H1 (cell line): ENCODE measurements around the gene SLC4A9. TPM values are rescaled to one million over a fixed set of nuclear protein-coding genes. Genes with fewer than 3 reads are reported as not detected.

Experiments
- CTCF ChIA-PET: fragments of 300-600 bp; sonication (Branson Sonifier 250); formaldehyde crosslinking; loops from one replicate; lab custom pipeline; 2021; ENCODE audit not compliant: partially characterized antibody; lab: Charles Lee
- POLR2A ChIA-PET: fragments of 300-600 bp; sonication (Branson Sonifier 250); formaldehyde crosslinking; loops from one replicate; lab custom pipeline; 2021; ENCODE audit warnings: inconsistent platforms; ENCODE audit not compliant: partially characterized antibody; lab: Charles Lee
- DNase-seq, 2 experiments: peaks; one replicate each; pipeline versions ENCODE4 v3.0.0 to v3.0.0-alpha.2; 2010 to 2022; ENCODE audit warnings: low spot score in 2 of 2, low read depth in 1 of 2, mixed read lengths in 1 of 2
- FAIRE-seq: peaks from 2 replicates; lab custom pipeline; 2011; peaks lifted over from hg19 to GRCh38; lab: Jason Lieb, UNC
- H2AFZ ChIP-seq: 2 replicates; pipeline ENCODE4 v1.8.1; 2012; ENCODE audit warnings: low read length, inconsistent platforms
- H2AK5ac ChIP-seq: 2 replicates; pipeline ENCODE4 v1.6.1; 2013; ENCODE audit warnings: low read depth, low read length
- H2BK120ac ChIP-seq: replicated peaks from 2 replicates; pipeline ENCODE3; 2013; ENCODE audit warnings: low read depth, low read length, inconsistent platforms
- H2BK12ac ChIP-seq: 2 replicates; pipeline ENCODE4 v1.6.1; 2013; ENCODE audit warnings: low read depth, low read length
- H2BK15ac ChIP-seq: 2 replicates; pipeline ENCODE4 v1.6.1; 2013; ENCODE audit warnings: low read length
- H2BK20ac ChIP-seq: 2 replicates; pipeline ENCODE4 v1.6.1; 2013; ENCODE audit warnings: low read length
- H2BK5ac ChIP-seq: 2 replicates; pipeline ENCODE4 v1.6.1; 2013; ENCODE audit warnings: low read depth, low read length
- H3K14ac ChIP-seq: 2 replicates; pipeline ENCODE4 v1.6.1; 2013; ENCODE audit warnings: inconsistent platforms; ENCODE audit not compliant: insufficient read length
- H3K18ac ChIP-seq: 2 replicates; pipeline ENCODE4 v1.6.1; 2013; ENCODE audit warnings: low read length; ENCODE audit errors: extremely low read depth
- H3K23ac ChIP-seq: 2 replicates; pipeline ENCODE4 v1.6.1; 2013; ENCODE audit warnings: inconsistent platforms; ENCODE audit not compliant: insufficient read length
- H3K23me2 ChIP-seq: 2 replicates; pipeline ENCODE4 v1.6.1; 2013; ENCODE audit warnings: low read depth, low read length
- H3K27ac ChIP-seq: 2 replicates; pipeline ENCODE4 v1.6.1; 2011; ENCODE audit warnings: low read depth, low read length, inconsistent platforms
- H3K27me3 ChIP-seq, 4 experiments: replicated peaks in 1 of 4; 1 replicate in 1 of 4; 2 replicates in 3 of 4; pipeline versions ENCODE4 v1.6.1 to v1.8.1; 2011 to 2013; ENCODE audit warnings: low read length in 3 of 4, mild to moderate bottlenecking in 3 of 4, inconsistent platforms in 2 of 4, mixed read lengths in 2 of 4, moderate library complexity in 1 of 4; ENCODE audit not compliant: control insufficient read depth in 3 of 4, insufficient read depth in 3 of 4; ENCODE audit errors: extremely low read depth in 1 of 4
- H3K36me3 ChIP-seq, 4 experiments: 2 replicates each; pipeline versions ENCODE4 v1.6.1 to v1.8.1; 2011 to 2013; ENCODE audit warnings: mild to moderate bottlenecking in 4 of 4, low read length in 3 of 4, moderate library complexity in 2 of 4, control low read depth in 1 of 4, inconsistent platforms in 1 of 4; ENCODE audit not compliant: insufficient read depth in 4 of 4, control insufficient read depth in 2 of 4
- H3K4ac ChIP-seq: replicated peaks from 2 replicates; pipeline ENCODE3; 2013; ENCODE audit warnings: low read length, low read depth, mixed read lengths, inconsistent platforms; ENCODE audit not compliant: insufficient read length
- H3K4me1 ChIP-seq, 4 experiments: replicated peaks in 1 of 4; 1 replicate in 1 of 4; 2 replicates in 3 of 4; pipeline versions ENCODE4 v1.6.1 to v1.8.1; 2011 to 2013; ENCODE audit warnings: low read length in 3 of 4, inconsistent platforms in 2 of 4, mixed read lengths in 1 of 4; ENCODE audit not compliant: insufficient read depth in 4 of 4, control insufficient read depth in 3 of 4
- H3K4me2 ChIP-seq, 2 experiments: 2 replicates each; pipeline versions ENCODE4 v1.6.1 to v1.8.1; 2011 to 2013; ENCODE audit warnings: low read depth in 2 of 2, low read length in 2 of 2, control low read depth in 1 of 2, inconsistent platforms in 1 of 2, mild to moderate bottlenecking in 1 of 2; ENCODE audit not compliant: insufficient read depth in 1 of 2
- H3K4me3 ChIP-seq, 4 experiments: fragments of 200-600, 300-600 bp in 1 of 4; sonication (generic), shearing (Covaris generic), sonication (Bioruptor Twin) in 1 of 4; 2 replicates each; pipeline versions ENCODE4 v1.5.1 to v1.8.1; 2011 to 2016; ENCODE audit warnings: low read length in 4 of 4, low read depth in 3 of 4, control low read depth in 2 of 4, inconsistent platforms in 2 of 4, mild to moderate bottlenecking in 2 of 4, mixed read lengths in 1 of 4, moderate library complexity in 1 of 4; ENCODE audit not compliant: insufficient read depth in 2 of 4; ENCODE audit errors: extremely low read depth in 1 of 4
- H3K56ac ChIP-seq: replicated peaks from 2 replicates; pipeline ENCODE3; 2013; ENCODE audit warnings: low read depth, mild to moderate bottlenecking, mixed read lengths, low read length, inconsistent platforms; ENCODE audit not compliant: insufficient read length
- H3K79me1 ChIP-seq: 2 replicates; pipeline ENCODE4 v1.6.1; 2013; ENCODE audit warnings: low read depth, low read length, control low read depth
- H3K79me2 ChIP-seq, 2 experiments: 2 replicates each; pipeline versions ENCODE4 v1.6.1 to v1.8.1; 2012 to 2013; ENCODE audit warnings: low read length in 2 of 2, mild to moderate bottlenecking in 2 of 2, inconsistent platforms in 1 of 2; ENCODE audit not compliant: insufficient read depth in 2 of 2, control insufficient read depth in 1 of 2
- H3K9ac ChIP-seq, 4 experiments: replicated peaks in 1 of 4; 1 replicate in 1 of 4; 2 replicates in 3 of 4; pipeline versions ENCODE4 v1.6.1 to v1.8.1; 2011 to 2013; ENCODE audit warnings: low read depth in 3 of 4, low read length in 3 of 4, control low read depth in 2 of 4, mild to moderate bottlenecking in 2 of 4, moderate library complexity in 2 of 4, inconsistent platforms in 1 of 4; ENCODE audit errors: extremely low read depth in 1 of 4
- H3K9me3 ChIP-seq, 2 experiments: 2 replicates each; pipeline versions ENCODE4 v1.6.1 to v1.8.1; 2012 to 2013; ENCODE audit warnings: mild to moderate bottlenecking in 2 of 2, moderate library complexity in 2 of 2, control low read depth in 1 of 2, inconsistent platforms in 1 of 2, low read depth in 1 of 2, low read length in 1 of 2, mixed read lengths in 1 of 2; ENCODE audit not compliant: insufficient read depth in 2 of 2
- H4K20me1 ChIP-seq, 2 experiments: replicated peaks in 1 of 2; 2 replicates each; pipeline versions ENCODE3 to v1.8.1; 2011 to 2013; ENCODE audit warnings: inconsistent platforms in 2 of 2, low read length in 2 of 2, mild to moderate bottlenecking in 1 of 2; ENCODE audit not compliant: insufficient read depth in 2 of 2, control insufficient read depth in 1 of 2
- H4K5ac ChIP-seq: 2 replicates; pipeline ENCODE4 v1.6.1; 2013; ENCODE audit warnings: low read length, low read depth, mixed read lengths, inconsistent platforms; ENCODE audit not compliant: insufficient read length
- H4K8ac ChIP-seq: 2 replicates; pipeline ENCODE4 v1.8.0; 2013; ENCODE audit warnings: mild to moderate bottlenecking, moderate library complexity, low read length, inconsistent platforms; ENCODE audit not compliant: insufficient read depth; ENCODE audit errors: extremely low read depth
- H4K91ac ChIP-seq: replicated peaks from 2 replicates; pipeline ENCODE3; 2013; ENCODE audit warnings: low read length, mixed read lengths, inconsistent platforms; ENCODE audit not compliant: insufficient read length
- FOSL1 ChIP-seq: IDR thresholded peaks from 2 replicates; pipeline ENCODE4 v1.6.1; 2011; ENCODE audit warnings: mild to moderate bottlenecking, low read depth, low read length, moderate library complexity; ENCODE audit not compliant: insufficient read depth
- POLR2AphosphoS5 ChIP-seq: IDR thresholded peaks from 2 replicates; pipeline ENCODE4 v1.6.1; 2011; ENCODE audit warnings: low read depth, low read length
- WGBS, 2 experiments: shearing (Covaris generic) in 1 of 2; methylation state at CpG; one replicate each; pipeline versions ENCODE4 v1.1.6 to v1.1.7; 2013 to 2015; ENCODE audit warnings: low lambda C conversion rate in 2 of 2, mixed read lengths in 2 of 2, inconsistent platforms in 1 of 2, low coverage in 1 of 2, missing lambda C conversion rate in 1 of 2; ENCODE audit not compliant: insufficient replicate concordance in 2 of 2, insufficient coverage in 1 of 2, insufficient read length in 1 of 2; ENCODE audit errors: extremely low coverage in 1 of 2, missing lambda C conversion rate in 1 of 2; 5-methylcytosine and 5-hydroxymethylcytosine counted together
- polyA plus RNA-seq, 7 experiments: library from polyadenylated mRNA; depleted of rRNA in 3 of 7; stranded (reverse) in 5 of 7; unstranded in 2 of 7; fragments of >200 nt in 5 of 7; fragments of 200-250 nt in 2 of 7; gene quantifications; 1 replicate in 5 of 7; 2 replicates in 1 of 7; 4 replicates in 1 of 7; pipeline versions ENCODE4 v1.2.1 to v1.2.3, GENCODE V29; 2011 to 2013; ENCODE audit warnings: missing spikeins in 2 of 7, mixed read lengths in 2 of 7
- total RNA-seq: library from RNA; stranded (reverse); fragmentation: NEBNext Ultra II Directional; extraction: Animal tissue kit (Norgen Biotek cat#: 25700); gene quantifications from 2 replicates; pipeline ENCODE4 v1.2.1, GENCODE V29; 2021

SLC4A9 gene
- total and polyA plus RNA-seq, 2 of the 8 experiments (the other 6 are each of a cell fraction or from before 2014, with no cell fraction given), result 0.15 to 0.28 TPM

GRCh38 chr5:140381351-140381750, 21.4 kb downstream of the SLC4A9 start:
- Histone ChIP-seq H2AFZ (no peak overlapping the region), H4K5ac (no peak overlapping the region), H3K9ac (no peak overlapping the region), H3K4me1 (no peaks in the 10 kb centered on the region), H3K36me3 (no peaks in the 10 kb centered on the region), H4K20me1 (no peaks in the 10 kb centered on the region), H4K91ac (no peak overlapping the region), H3K79me1 (no peaks in the 10 kb centered on the region), H3K27me3 (no peaks in the 10 kb centered on the region), H3K9me3 (no peaks in the 10 kb centered on the region), H2BK12ac (no peak overlapping the region), H2BK120ac (no peak overlapping the region), H2AK5ac (no peak overlapping the region), H3K79me2 (no peaks in the 10 kb centered on the region), H3K23ac (no peak overlapping the region), H3K14ac (no peak overlapping the region), H3K4me2 (no peak overlapping the region), H3K56ac (no peak overlapping the region), H4K8ac (no peak overlapping the region), H2BK15ac (no peak overlapping the region), H3K4ac (no peak overlapping the region), H3K23me2 (no peaks in the 10 kb centered on the region), H3K27ac (no peak overlapping the region), H3K4me3 (no peak overlapping the region), H3K18ac (no peak overlapping the region), H2BK20ac (no peak overlapping the region), H2BK5ac (no peak overlapping the region)
- no peak for DNase-seq
- ChIA-PET POLR2A (interaction anchor here (0.9 kb wide), 1 partner anchor 36 kb away, joined by 3 read pairs; no protein-coding TSS in a partner anchor), CTCF (interaction anchor here (1.0 to 1.8 kb wide), 3 partner anchors 9 to 18 kb away, joined by 4 read pairs; no protein-coding TSS in a partner anchor)
- no peak for FAIRE-seq
- 93% methylated on average over 4 of the region's 4 CpGs; no CpG with 5 or more reads in 1 of the 2 experiments for WGBS, 2 experiments
- TF ChIP-seq POLR2AphosphoS5 (no peak), FOSL1 (no peak)
